Naive thymus-derived CD8-positive, alpha-beta T cell (primary cell): ENCODE measurements around the gene IGIP. TPM values are rescaled to one million over a fixed set of nuclear protein-coding genes. Genes with fewer than 3 reads are reported as not detected.
A peak's percentile ranks its signal among the peaks of the same experiment; 100 is the strongest.

ENCODE experiments used
- ATAC-seq, 2 donors: fragments of 150-1000 bp; cut with Tn5 transposase in 1 of 2; sonication (Bioruptor Pico), chemical (Tn5 transposase) in 1 of 2; 1 replicate in 1 of 2; 2 replicates in 1 of 2; pipeline ENCODE4 v1.10.0; 2021; ENCODE audit warnings: mild to moderate bottlenecking in 2 of 2, moderate library complexity in 2 of 2
- POLR2A ChIA-PET: fragments of 350-600 bp; sonication (Branson Sonifier 250); formaldehyde crosslinking; loops from one replicate; lab custom pipeline; 2021; ENCODE audit warnings: antibody characterized with exemption; lab: Charles Lee
- DNase-seq, 10 donors: peaks; one replicate each; pipeline versions ENCODE4 v3.0.0 to v3.0.0-alpha.2; 2020 to 2022
- H3K27ac Mint-ChIP-seq, 10 donors: one replicate each; pipeline ENCODE4 v1.8.0; 2020 to 2022; ENCODE audit warnings: mild to moderate bottlenecking in 10 of 10, mixed read lengths in 10 of 10, moderate library complexity in 4 of 10, inconsistent platforms in 1 of 10
- H3K27me3 Mint-ChIP-seq, 5 donors: one replicate each; pipeline ENCODE4 v1.8.0; 2021 to 2022; ENCODE audit warnings: mixed read lengths in 5 of 5
- H3K36me3 Mint-ChIP-seq, 3 donors: one replicate each; pipeline ENCODE4 v1.8.0; 2020 to 2022; ENCODE audit warnings: mixed read lengths in 3 of 3, mild to moderate bottlenecking in 2 of 3, inconsistent platforms in 1 of 3
- H3K4me1 Mint-ChIP-seq, 4 donors: one replicate each; pipeline ENCODE4 v1.8.0; 2021 to 2022; ENCODE audit warnings: mixed read lengths in 4 of 4
- H3K4me3 Mint-ChIP-seq, 10 donors: one replicate each; pipeline ENCODE4 v1.8.0; 2020 to 2022; ENCODE audit warnings: mild to moderate bottlenecking in 10 of 10, mixed read lengths in 10 of 10, moderate library complexity in 6 of 10, inconsistent platforms in 1 of 10
- H3K9me3 Mint-ChIP-seq, 9 donors: one replicate each; pipeline ENCODE4 v1.8.0; 2020 to 2022; ENCODE audit warnings: mixed read lengths in 9 of 9, mild to moderate bottlenecking in 3 of 9, inconsistent platforms in 1 of 9, moderate library complexity in 1 of 9
- polyA plus RNA-seq, 3 donors: library from polyadenylated mRNA; unstranded; fragments of 300-500 nt; fragmentation: Illumina TruSeq; gene quantifications; one replicate each; pipeline ENCODE4 v1.2.3, GENCODE V29; 2021
- total RNA-seq, 8 experiments: library from RNA in 2 of 8; stranded (reverse) in 2 of 8; gene quantifications; one replicate each; pipeline ENCODE4 v1.2.3 and lab custom pipeline; 2021 to 2026

The IGIP gene
- total RNA-seq (10 to 100 TPM; 11.6 to 12.9 TPM), polyA plus RNA-seq (under 1 TPM; 0.24 to 0.51 (median 0.39) TPM), total RNA-seq (lab: John Stamatoyannopoulos, UW) (2.3 to 13.6 (median 4.8) reads per million in 6 experiments)

GRCh38 chr5:140125637-140126036, at the start of gene IGIP:
Gene IGIP, plus strand, starts transcription at chr5:140125937. Its CDS starts 2,540 bp downstream, at chr5:140128477.
- Mint-ChIP-seq H3K4me3 (no peak within 1 kb of the TSS), H3K27me3 (no peaks in the 10 kb centered on the region), H3K4me1 (peaks cover 16 to 46% (median 44%) of the 10 kb centered on the region in 4 donors), H3K36me3 (peaks cover 0 to 2% (median 0%) of the 10 kb centered on the region in 3 donors), H3K9me3 (no peaks in the 10 kb centered on the region), H3K27ac (peak within 1 kb of the TSS in 1 of 10 donors; percentile 53)
- ATAC-seq (no peak), DNase-seq (no peak)
- POLR2A ChIA-PET, result no interaction called here

- Mint-ChIP-seq H3K4me3 (no peak overlapping the region), H3K9me3 (no peaks in the 10 kb centered on the region), H3K4me1 (no peaks in the 10 kb centered on the region), H3K27ac (no peak overlapping the region), H3K27me3 (peaks cover 10 to 25% (median 17%) of the 10 kb centered on the region in 5 donors), H3K36me3 (no peaks in the 10 kb centered on the region)
- ATAC-seq, result no peak
- POLR2A ChIA-PET, result no interaction called here
- DNase-seq, result no peak
Observed at GRCh38 chr5:140076142-140076541, 49.6 kb upstream of the IGIP start.

GRCh38 chr5:140076788-140077187, 48.9 kb upstream of the IGIP start:
- POLR2A ChIA-PET, result interaction anchor here (0.7 kb wide), 1 partner anchor 39 kb away, joined by 3 read pairs; no protein-coding TSS in a partner anchor
- no peak for DNase-seq
- H3K9me3 Mint-ChIP-seq, result no peaks in the 10 kb centered on the region
- ATAC-seq, result no peak
- H3K36me3 Mint-ChIP-seq, result no peaks in the 10 kb centered on the region
- no peak overlapping the region for H3K27ac Mint-ChIP-seq
- H3K4me1 Mint-ChIP-seq, result no peaks in the 10 kb centered on the region
- H3K27me3 Mint-ChIP-seq, result peaks cover 10 to 23% (median 17%) of the 10 kb centered on the region in 5 donors
- no peak overlapping the region for H3K4me3 Mint-ChIP-seq

- ATAC-seq, result no peak
- POLR2A ChIA-PET, result no interaction called here
- no peaks in the 10 kb centered on the region for H3K4me1 Mint-ChIP-seq
- H3K27ac Mint-ChIP-seq, result no peak overlapping the region
- no peak overlapping the region for H3K4me3 Mint-ChIP-seq
- no peaks in the 10 kb centered on the region for H3K36me3 Mint-ChIP-seq
- no peaks in the 10 kb centered on the region for H3K9me3 Mint-ChIP-seq
- no peak for DNase-seq
- H3K27me3 Mint-ChIP-seq, result peaks cover 6 to 30% (median 10%) of the 10 kb centered on the region in 5 donors
Observed at GRCh38 chr5:140083120-140083519, 42.6 kb upstream of the IGIP start.

GRCh38 chr5:140083650-140084049, 42.1 kb upstream of the IGIP start:
- no peaks in the 10 kb centered on the region for H3K36me3 Mint-ChIP-seq
- DNase-seq (no peak), ATAC-seq (no peak)
- H3K27me3 Mint-ChIP-seq, result peaks cover 6 to 30% (median 10%) of the 10 kb centered on the region in 5 donors
- H3K27ac Mint-ChIP-seq, result no peak overlapping the region
- no peak overlapping the region for H3K4me3 Mint-ChIP-seq
- POLR2A ChIA-PET, result no interaction called here
- H3K4me1 Mint-ChIP-seq, result no peaks in the 10 kb centered on the region
- H3K9me3 Mint-ChIP-seq, result no peaks in the 10 kb centered on the region

GRCh38 chr5:140084541-140084940, 41.2 kb upstream of the IGIP start:
- Mint-ChIP-seq H3K27ac (peak overlapping the region in 2 of 10 donors; percentile 37 to 58), H3K9me3 (peaks cover 0 to 8% (median 6%) of the 10 kb centered on the region in 9 donors), H3K27me3 (peaks cover 5 to 31% (median 9%) of the 10 kb centered on the region in 5 donors), H3K36me3 (peaks cover 0 to 6% (median 6%) of the 10 kb centered on the region in 3 donors), H3K4me3 (no peak overlapping the region), H3K4me1 (no peaks in the 10 kb centered on the region)
- DNase-seq (no peak), ATAC-seq (no peak)
- POLR2A ChIA-PET, result no interaction called here

- peaks cover 0 to 21% (median 20%) of the 10 kb centered on the region in 3 donors for H3K36me3 Mint-ChIP-seq
- H3K9me3 Mint-ChIP-seq, result peaks cover 5 to 29% (median 20%) of the 10 kb centered on the region in 9 donors
- H3K27ac Mint-ChIP-seq, result no peak overlapping the region
- ATAC-seq (no peak), DNase-seq (no peak)
- H3K4me3 Mint-ChIP-seq, result no peak overlapping the region
- POLR2A ChIA-PET, result no interaction called here
- H3K4me1 Mint-ChIP-seq, result no peaks in the 10 kb centered on the region
- peaks cover 2 to 30% (median 13%) of the 10 kb centered on the region in 5 donors for H3K27me3 Mint-ChIP-seq
Observed at GRCh38 chr5:140090251-140090650, 35.5 kb upstream of the IGIP start.

GRCh38 chr5:140093179-140093578, 32.6 kb upstream of the IGIP start:
- DNase-seq (no peak), ATAC-seq (no peak)
- Mint-ChIP-seq H3K27me3 (peaks cover 2 to 33% (median 13%) of the 10 kb centered on the region in 5 donors), H3K4me3 (no peak overlapping the region), H3K4me1 (no peaks in the 10 kb centered on the region), H3K36me3 (peaks cover 0 to 21% (median 20%) of the 10 kb centered on the region in 3 donors), H3K9me3 (peaks cover 5 to 29% (median 20%) of the 10 kb centered on the region in 9 donors), H3K27ac (no peak overlapping the region)
- POLR2A ChIA-PET, result no interaction called here

- Mint-ChIP-seq H3K4me1 (no peaks in the 10 kb centered on the region), H3K27me3 (peaks cover 2 to 33% (median 13%) of the 10 kb centered on the region in 5 donors)
- POLR2A ChIA-PET, result no interaction called here
Observed at GRCh38 chr5:140093866-140094265, 31.9 kb upstream of the IGIP start.

GRCh38 chr5:140094889-140095288, 30.8 kb upstream of the IGIP start:
- ATAC-seq (no peak), DNase-seq (no peak)
- Mint-ChIP-seq H3K36me3 (peaks cover 0 to 12% (median 12%) of the 10 kb centered on the region in 3 donors), H3K9me3 (peaks cover 3 to 20% (median 13%) of the 10 kb centered on the region in 9 donors), H3K27ac (no peak overlapping the region), H3K4me3 (no peak overlapping the region), H3K27me3 (peaks cover 4 to 41% (median 13%) of the 10 kb centered on the region in 5 donors), H3K4me1 (no peaks in the 10 kb centered on the region)
- POLR2A ChIA-PET, result no interaction called here

More at GRCh38 chr5:140093866-140094265, 31.9 kb upstream of the IGIP start:
- DNase-seq, result no peak
- no peak for ATAC-seq
- no peak overlapping the region for H3K4me3 Mint-ChIP-seq
- peaks cover 5 to 29% (median 20%) of the 10 kb centered on the region in 9 donors for H3K9me3 Mint-ChIP-seq
- no peak overlapping the region for H3K27ac Mint-ChIP-seq
- peaks cover 0 to 21% (median 20%) of the 10 kb centered on the region in 3 donors for H3K36me3 Mint-ChIP-seq

GRCh38 chr5:140101179-140101578, 24.6 kb upstream of the IGIP start:
- H3K27me3 Mint-ChIP-seq, result peaks cover 0 to 26% (median 7%) of the 10 kb centered on the region in 5 donors
- H3K36me3 Mint-ChIP-seq, result peaks cover 0 to 2% (median 0%) of the 10 kb centered on the region in 3 donors
- POLR2A ChIA-PET, result no interaction called here
- DNase-seq (no peak), ATAC-seq (no peak)
- peaks cover 0 to 2% (median 2%) of the 10 kb centered on the region in 4 donors for H3K4me1 Mint-ChIP-seq
- H3K9me3 Mint-ChIP-seq, result no peaks in the 10 kb centered on the region
- no peak overlapping the region for H3K27ac Mint-ChIP-seq
- H3K4me3 Mint-ChIP-seq, result no peak overlapping the region

GRCh38 chr5:140103154-140103553, 22.6 kb upstream of the IGIP start:
- H3K9me3 Mint-ChIP-seq, result no peaks in the 10 kb centered on the region
- peaks cover 4 to 18% (median 15%) of the 10 kb centered on the region in 4 donors for H3K4me1 Mint-ChIP-seq
- POLR2A ChIA-PET, result interaction anchor here (0.6 to 0.7 kb wide), 2 partner anchors 12 to 36 kb away, joined by 3 read pairs; no protein-coding TSS in a partner anchor
- DNase-seq, result no peak
- peaks cover 0 to 2% (median 0%) of the 10 kb centered on the region in 3 donors for H3K36me3 Mint-ChIP-seq
- no peak overlapping the region for H3K27ac Mint-ChIP-seq
- H3K4me3 Mint-ChIP-seq, result no peak overlapping the region
- peaks cover 0 to 21% (median 5%) of the 10 kb centered on the region in 5 donors for H3K27me3 Mint-ChIP-seq
- no peak for ATAC-seq

GRCh38 chr5:140104100-140104499, 21.6 kb upstream of the IGIP start:
- Mint-ChIP-seq H3K27ac (no peak overlapping the region), H3K4me3 (no peak overlapping the region), H3K9me3 (no peaks in the 10 kb centered on the region), H3K4me1 (peaks cover 10 to 27% (median 22%) of the 10 kb centered on the region in 4 donors), H3K27me3 (peaks cover 0 to 24% (median 5%) of the 10 kb centered on the region in 5 donors), H3K36me3 (peaks cover 0 to 2% (median under 1%) of the 10 kb centered on the region in 3 donors)
- POLR2A ChIA-PET, result interaction anchor here (0.9 kb wide), 1 partner anchor 9 kb away, joined by 3 read pairs; no protein-coding TSS in a partner anchor
- no peak for DNase-seq
- no peak for ATAC-seq
